Loucy (cell line): ENCODE measurements around the gene PDE8A.
A peak's percentile ranks its signal among the peaks of the same experiment; 100 is the strongest.

Source experiments
- H2AFZ ChIP-seq: fragments of 200-600 bp; sonication (generic); 2 replicates; pipeline ENCODE4 v1.6.0; 2016; ENCODE audit warnings: antibody characterized with exemption, mild to moderate bottlenecking, low read length, moderate library complexity
- H3F3A ChIP-seq: fragments of 200-600 bp; 2 replicates; pipeline ENCODE4 v1.6.0; 2016; ENCODE audit warnings: antibody characterized with exemption, low read depth, mild to moderate bottlenecking
- H3K27me3 ChIP-seq: fragments of 200-600 bp; sonication (generic); 2 replicates; pipeline ENCODE4 v1.6.1; 2014; ENCODE audit warnings: low read length, mild to moderate bottlenecking; ENCODE audit not compliant: insufficient read depth, poor library complexity, severe bottlenecking
- H3K36me3 ChIP-seq: fragments of 200-600 bp; sonication (generic); 2 replicates; pipeline ENCODE4 v1.6.1; 2016; ENCODE audit warnings: low read length; ENCODE audit not compliant: insufficient read depth
- H3K4me1 ChIP-seq: fragments of 200-600 bp; sonication (generic); 2 replicates; pipeline ENCODE4 v1.5.1; 2014; ENCODE audit warnings: low read length, mild to moderate bottlenecking; ENCODE audit not compliant: insufficient read depth, poor library complexity, severe bottlenecking
- H3K4me2 ChIP-seq: fragments of 200-600 bp; sonication (generic); 2 replicates; pipeline ENCODE4 v1.6.0; 2014; ENCODE audit warnings: antibody characterized with exemption, low read length, low read depth, mild to moderate bottlenecking; ENCODE audit not compliant: poor library complexity, severe bottlenecking
- H3K4me3 ChIP-seq: fragments of 200-600 bp; sonication (generic); 2 replicates; pipeline ENCODE4 v1.5.1; 2014; ENCODE audit warnings: low read length, mild to moderate bottlenecking, mixed read lengths; ENCODE audit not compliant: poor library complexity, severe bottlenecking
- H3K79me2 ChIP-seq: fragments of 200-600 bp; sonication (generic); 2 replicates; pipeline ENCODE4 v1.6.1; 2014; ENCODE audit warnings: low read length; ENCODE audit not compliant: insufficient read depth
- H3K9ac ChIP-seq: fragments of 200-600 bp; sonication (generic); 2 replicates; pipeline ENCODE4 v1.6.0; 2014; ENCODE audit warnings: mild to moderate bottlenecking, low read depth, low read length, moderate library complexity; ENCODE audit not compliant: poor library complexity, severe bottlenecking
- H3K9me2 ChIP-seq: fragments of 200-600 bp; sonication (generic); replicated peaks from 2 replicates; pipeline ENCODE4 v1.6.1; 2016; ENCODE audit warnings: low read depth, low read length, mixed read lengths
- H3K9me3 ChIP-seq: fragments of 200-600 bp; sonication (generic); 2 replicates; pipeline ENCODE4 v1.6.1; 2014; ENCODE audit warnings: mild to moderate bottlenecking, antibody characterized with exemption, low read length, low read depth; ENCODE audit not compliant: insufficient read depth
- H4K20me1 ChIP-seq: fragments of 200-600 bp; sonication (generic); 2 replicates; pipeline ENCODE4 v1.6.0; 2014; ENCODE audit warnings: antibody characterized with exemption, low read length, mild to moderate bottlenecking; ENCODE audit not compliant: insufficient read depth, poor library complexity, severe bottlenecking
- CTCF ChIP-seq: fragments of 200-600 bp; sonication (generic); conservative IDR thresholded peaks from 2 replicates; pipeline ENCODE4 v1.5.1; 2014; ENCODE audit warnings: mild to moderate bottlenecking, antibody characterized with exemption, low read length
- EZH2phosphoT487 ChIP-seq: fragments of 200-600 bp; IDR thresholded peaks from 2 replicates; pipeline ENCODE4 v1.6.1; 2018; ENCODE audit warnings: antibody characterized with exemption, mild to moderate bottlenecking, moderate library complexity, borderline replicate concordance

PDE8A gene

DNA sequence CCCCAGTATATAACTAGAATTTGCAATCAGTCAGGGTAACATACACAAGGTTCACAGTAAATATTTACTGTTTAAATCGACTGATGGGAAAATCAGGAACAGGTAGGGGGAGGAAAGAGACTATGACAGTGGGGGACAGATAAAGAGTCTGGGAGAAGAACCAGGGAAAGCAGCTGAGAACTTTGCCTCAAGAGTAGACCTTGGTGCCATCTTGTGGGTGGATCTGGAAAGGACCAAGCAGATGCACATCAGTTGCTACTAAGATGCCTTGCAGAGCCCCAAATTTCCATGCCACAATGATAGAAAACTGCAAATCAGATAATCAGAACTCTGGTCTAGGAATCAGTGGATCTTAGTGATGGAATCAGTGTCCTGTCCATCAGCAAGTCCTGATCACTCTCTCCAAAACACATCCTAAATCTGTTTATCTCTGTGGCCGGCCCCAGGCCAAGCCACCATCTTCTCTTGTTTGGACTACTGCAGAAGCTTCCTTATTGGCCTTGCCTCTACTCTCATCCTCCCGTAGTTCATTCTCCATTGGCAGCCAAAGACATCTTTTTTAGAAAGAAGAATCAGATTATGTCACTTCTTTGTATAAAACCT, 62.7 kb downstream of the PDE8A start:
- peaks cover 29% of the 10 kb centered on the region for H3K79me2 ChIP-seq
- H3K9me2 ChIP-seq = no peaks in the 10 kb centered on the region
- H3K9me3 ChIP-seq = no peaks in the 10 kb centered on the region

DNA sequence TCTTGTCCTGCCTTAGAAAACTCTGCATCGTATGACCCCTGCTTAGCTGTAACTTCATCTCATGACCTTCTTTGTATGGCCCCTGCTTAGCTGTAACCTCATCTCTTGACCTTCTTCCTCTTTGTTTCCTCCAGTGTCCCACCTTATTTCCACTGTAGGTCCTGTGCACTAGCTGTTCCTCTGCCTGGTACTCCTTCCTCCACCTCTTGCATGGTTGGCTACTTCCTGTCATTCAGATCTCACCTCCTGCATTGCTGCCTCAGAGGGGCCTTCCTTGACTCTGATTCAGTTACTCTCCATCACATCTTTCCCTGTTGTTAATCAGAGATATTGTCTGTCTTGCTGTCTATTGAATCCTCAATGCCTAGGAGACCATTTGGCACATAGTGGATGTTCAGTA, 63.2 kb downstream of the PDE8A start:
- Histone ChIP-seq H3K4me1 (peaks cover 16% of the 10 kb centered on the region), H3K9me3 (no peaks in the 10 kb centered on the region), H3K36me3 (no peaks in the 10 kb centered on the region), H3K9ac (no peak overlapping the region), H3K4me3 (no peak overlapping the region), H4K20me1 (no peaks in the 10 kb centered on the region), H3F3A (no peaks in the 10 kb centered on the region), H3K4me2 (no peak overlapping the region), H3K9me2 (no peaks in the 10 kb centered on the region), H3K79me2 (peaks cover 30% of the 10 kb centered on the region), H3K27me3 (no peaks in the 10 kb centered on the region), H2AFZ (no peak overlapping the region)
- no peak for TF ChIP-seq EZH2phosphoT487
- no peak for TF ChIP-seq CTCF

More for the DNA sequence above, 62.7 kb downstream of the PDE8A start:
- Histone ChIP-seq H3K27me3 (no peaks in the 10 kb centered on the region), H3F3A (no peaks in the 10 kb centered on the region), H3K4me1 (peaks cover 16% of the 10 kb centered on the region), H4K20me1 (no peaks in the 10 kb centered on the region), H2AFZ (no peak overlapping the region), H3K4me2 (no peak overlapping the region), H3K4me3 (no peak overlapping the region), H3K36me3 (no peaks in the 10 kb centered on the region), H3K9ac (no peak overlapping the region)
- TF ChIP-seq CTCF (peak; percentile 76), EZH2phosphoT487 (no peak)

DNA sequence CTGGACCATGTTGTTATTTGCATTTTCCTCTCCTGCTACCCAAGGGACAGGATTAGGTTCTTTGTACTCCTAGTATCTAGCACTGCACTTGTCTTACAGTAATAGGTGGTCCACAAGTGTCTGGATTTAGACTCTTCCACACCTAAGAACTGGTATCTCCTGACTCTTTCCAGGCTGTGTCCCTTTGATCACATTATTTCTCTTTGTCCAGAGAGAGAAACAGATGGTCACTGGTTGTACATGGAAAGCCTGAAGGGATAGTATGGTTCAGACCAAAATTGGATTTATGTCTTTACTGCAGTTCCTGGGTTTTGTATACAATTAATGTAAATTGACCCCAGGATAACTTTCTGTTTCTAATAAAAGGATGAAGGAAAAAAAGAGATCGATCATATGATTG, 64.0 kb downstream of the PDE8A start:
- no peaks in the 10 kb centered on the region for H3K9me2 ChIP-seq
- H3K36me3 ChIP-seq = no peaks in the 10 kb centered on the region
- no peak overlapping the region for H3K4me2 ChIP-seq
- TF ChIP-seq EZH2phosphoT487 (no peak), CTCF (no peak)
- peaks cover 36% of the 10 kb centered on the region for H3K79me2 ChIP-seq
- no peaks in the 10 kb centered on the region for H3K9me3 ChIP-seq
- H3K4me1 ChIP-seq = peaks cover 16% of the 10 kb centered on the region
- H3F3A ChIP-seq = no peaks in the 10 kb centered on the region
- no peak overlapping the region for H3K4me3 ChIP-seq
- H4K20me1 ChIP-seq = no peaks in the 10 kb centered on the region
- no peaks in the 10 kb centered on the region for H3K27me3 ChIP-seq
- H2AFZ ChIP-seq = no peak overlapping the region
- H3K9ac ChIP-seq = no peak overlapping the region
